A549 (cell line): ENCODE data around the gene MKNK1. TPM values are rescaled to one million over a fixed set of nuclear protein-coding genes. Genes with fewer than 3 reads are reported as not detected.

Source experiments
- ATAC-seq, 2 experiments: fragments of 200-7000 bp in 1 of 2; fragments of >200 bp in 1 of 2; cut with Nextera tagmentation in 1 of 2; cut with Tn5 transposase in 1 of 2; 3 replicates each; pipeline versions ENCODE4 v1.8.0 to v1.9.1; 2018 to 2020; ENCODE audit warnings: mild to moderate bottlenecking in 1 of 2, moderate library complexity in 1 of 2
- CTCF ChIA-PET: fragments of 300-600 bp; sonication (Branson Sonifier 250); formaldehyde crosslinking; extraction: SDS; loops from one replicate; lab custom pipeline; 2021; ENCODE audit warnings: antibody characterized with exemption, inconsistent platforms; lab: Yijun Ruan, JAX
- POLR2A ChIA-PET: fragments of 350-600 bp; formaldehyde crosslinking; extraction: SDS; loops from one replicate; lab custom pipeline; 2021; ENCODE audit warnings: antibody characterized with exemption, inconsistent platforms; lab: Yijun Ruan, JAX
- DNase-seq, 2 experiments: peaks; one replicate each; pipeline versions ENCODE4 v3.0.0 to v3.0.0-alpha.2; 2011 to 2016; ENCODE audit warnings: low read depth in 1 of 2, low spot score in 1 of 2
- FAIRE-seq: peaks from 2 replicates; lab custom pipeline; 2011; peaks lifted over from hg19 to GRCh38; lab: Jason Lieb, UNC
- H3K27ac ChIP-seq, 2 experiments: fragments of >200 bp; sonication (Bioruptor Twin); formaldehyde crosslinking; 3 replicates each; pipeline ENCODE4 v1.5.1; 2016 to 2017
- H3K4me1 ChIP-seq: fragments of >200 bp; sonication (Bioruptor Twin); formaldehyde crosslinking; 3 replicates; pipeline ENCODE4 v1.6.1; 2016
- H3K4me2 ChIP-seq: fragments of >200 bp; sonication (Bioruptor Twin); formaldehyde crosslinking; 3 replicates; pipeline ENCODE4 v1.6.1; 2016
- H3K4me3 ChIP-seq: fragments of >200 bp; sonication (Bioruptor Twin); formaldehyde crosslinking; 3 replicates; pipeline ENCODE4 v1.5.1; 2016
- H3K9me3 ChIP-seq: fragments of >200 bp; sonication (Bioruptor Twin); formaldehyde crosslinking; 3 replicates; pipeline ENCODE4 v1.6.1; 2016
- CEBPB ChIP-seq, 2 experiments: fragments of >200 bp in 1 of 2; sonication (Bioruptor Twin) in 1 of 2; formaldehyde crosslinking in 1 of 2; IDR thresholded peaks; 2 replicates each; pipeline ENCODE4 v1.6.1; 2012 to 2016
- CHD2 ChIP-seq: fragments of 150-350 bp; IDR thresholded peaks from 2 replicates; pipeline ENCODE4 v1.6.1; 2014; ENCODE audit warnings: low read length; ENCODE audit not compliant: partially characterized antibody
- EP300 ChIP-seq, 2 experiments: fragments of >200 bp; sonication (Bioruptor Twin); formaldehyde crosslinking; IDR thresholded peaks; 2 replicates in 1 of 2; 3 replicates in 1 of 2; pipeline ENCODE4 v1.6.1; 2016 to 2017
- ESRRA ChIP-seq: fragments of 150-350 bp; IDR thresholded peaks from 2 replicates; pipeline ENCODE4 v1.6.1; 2014; ENCODE audit warnings: mild to moderate bottlenecking, low read length, borderline replicate concordance
- HOXB13 ChIP-seq: fragments of 250-450 bp; sonication (Bioruptor Pico); IDR thresholded peaks from 2 replicates; pipeline ENCODE4 v1.5.0; 2020; ENCODE audit warnings: low read depth, mild to moderate bottlenecking, moderate library complexity
- HOXB5 ChIP-seq: fragments of 250-450 bp; sonication (Bioruptor Pico); IDR thresholded peaks from 2 replicates; pipeline ENCODE4 v1.5.0; 2020; ENCODE audit warnings: mild to moderate bottlenecking, moderate library complexity
- KDM5A ChIP-seq: fragments of 200-600 bp; sonication (generic); IDR thresholded peaks from 2 replicates; pipeline ENCODE4 v1.6.1; 2016; ENCODE audit warnings: antibody characterized with exemption, mild to moderate bottlenecking
- MAZ ChIP-seq: fragments of 150-350 bp; IDR thresholded peaks from 2 replicates; pipeline ENCODE4 v1.6.1; 2014; ENCODE audit warnings: antibody characterized with exemption, low read depth, low read length, borderline replicate concordance
- NFE2L2 ChIP-seq: fragments of 150-350 bp; conservative IDR thresholded peaks from 2 replicates; pipeline ENCODE4 v1.6.1; 2014; ENCODE audit warnings: low read length
- NPAS2 ChIP-seq: fragments of 250-450 bp; sonication (Bioruptor Pico); IDR thresholded peaks from 2 replicates; pipeline ENCODE4 v1.8.0; 2022; ENCODE audit warnings: mild to moderate bottlenecking, moderate library complexity, borderline replicate concordance
- NR3C1 ChIP-seq: fragments of >200 bp; sonication (Bioruptor Twin); formaldehyde crosslinking; IDR thresholded peaks from 3 replicates; pipeline ENCODE4 v1.6.1; 2017
- SREBF2 ChIP-seq: fragments of 450-650 bp; IDR thresholded peaks from 2 replicates; pipeline ENCODE4 v1.6.1; 2014; ENCODE audit warnings: mild to moderate bottlenecking, moderate library complexity
- TFCP2L1 ChIP-seq: fragments of 250-450 bp; sonication (Bioruptor Pico); IDR thresholded peaks from 2 replicates; pipeline ENCODE4 v1.5.0; 2021; ENCODE audit warnings: mild to moderate bottlenecking
- ZC3H11A ChIP-seq: fragments of 450-650 bp; IDR thresholded peaks from 2 replicates; pipeline ENCODE4 v1.6.1; 2014; ENCODE audit warnings: antibody characterized with exemption, mild to moderate bottlenecking
- WGBS: methylation state at CpG from one replicate; pipeline ENCODE4 v1.1.6; 2017; ENCODE audit errors: missing lambda C conversion rate; 5-methylcytosine and 5-hydroxymethylcytosine counted together
- polyA plus RNA-seq, 4 experiments: library from polyadenylated mRNA; depleted of rRNA in 3 of 4; stranded (reverse); fragments of >200 nt; fragmentation: RNase III in 1 of 4; extraction: RNeasy Plus Mini Kit Qiagen cat#74134 plus additional on column Dnase treatment in 1 of 4; gene quantifications; 2 replicates in 3 of 4; 3 replicates in 1 of 4; pipeline ENCODE4 v1.2.3, GENCODE V29; 2011 to 2017
- TF ChIP-seq, protein P1 (sequence below): fragments of >200 bp; sonication (Bioruptor Twin); formaldehyde crosslinking; IDR thresholded peaks from 3 replicates; pipeline ENCODE4 v1.6.1; 2016
- TF ChIP-seq, protein P2 (sequence below): fragments of 150-350 bp; IDR thresholded peaks from 2 replicates; pipeline ENCODE4 v1.6.1; 2014; ENCODE audit warnings: low read depth, mild to moderate bottlenecking, low read length
- TF ChIP-seq, protein P3 (sequence below): fragments of 250-450 bp; sonication (Bioruptor Pico); IDR thresholded peaks from 2 replicates; pipeline ENCODE4 v1.5.0; 2020; ENCODE audit warnings: low read depth, mild to moderate bottlenecking, moderate library complexity
- TF ChIP-seq, protein P4 (sequence below): fragments of >200 bp; sonication (Bioruptor Twin); formaldehyde crosslinking; IDR thresholded peaks from 3 replicates; pipeline ENCODE4 v1.5.1; 2016

MKNK1 gene
- polyA plus RNA-seq, 2 of the 4 experiments (the other 2 are of a cell fraction) = 20.8 to 28.4 TPM

DNA sequence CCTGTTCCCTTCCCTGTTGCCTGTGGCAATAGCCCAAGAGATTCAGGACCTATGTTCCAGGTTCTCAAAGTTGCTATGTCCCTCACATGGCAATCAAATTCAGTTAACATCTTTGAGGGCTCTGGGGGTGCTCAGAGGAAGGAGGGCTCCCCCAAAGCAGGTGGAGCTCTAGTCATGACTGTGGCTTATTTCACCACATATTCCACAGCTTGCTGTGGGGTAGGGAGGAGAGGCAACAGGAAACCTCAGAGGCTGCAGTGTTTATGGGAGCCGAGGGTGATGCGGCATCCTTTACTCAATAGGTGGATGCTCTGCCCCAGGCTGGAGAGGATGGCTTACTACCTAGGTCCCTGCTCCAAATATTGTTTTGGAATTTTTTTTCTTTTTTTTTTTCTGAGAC, 1.2 kb upstream of the MKNK1 start:
- ChIA-PET POLR2A (interaction anchor here (1.4 to 2.2 kb wide), 2 partner anchors 7 to 11 kb away, joined by 6 to 12 read pairs; partner anchors contain the start of gene MOB3C), CTCF (interaction anchor here (0.7 to 1.5 kb wide), 5 partner anchors 12 to 120 kb away, joined by 3 to 4 read pairs (median 3); partner anchors contain the start of gene ATPAF1)
- H3K4me1 ChIP-seq = peaks cover 13% of the 10 kb centered on the region; the same call in 2 of the 3 replicates
- no peaks in the 10 kb centered on the region for H3K9me3 ChIP-seq
- H3K4me2 ChIP-seq = peak overlapping the region; percentile 86
- DNase-seq (no peak), FAIRE-seq (no peak), ATAC-seq (no peak)
- H3K27ac ChIP-seq = no peak overlapping the region; a peak in 2 of 6 replicates
- no peak overlapping the region for H3K4me3 ChIP-seq
- WGBS = 85% methylated on average over 2 of the region's 2 CpGs
- TF ChIP-seq, protein P1, sequence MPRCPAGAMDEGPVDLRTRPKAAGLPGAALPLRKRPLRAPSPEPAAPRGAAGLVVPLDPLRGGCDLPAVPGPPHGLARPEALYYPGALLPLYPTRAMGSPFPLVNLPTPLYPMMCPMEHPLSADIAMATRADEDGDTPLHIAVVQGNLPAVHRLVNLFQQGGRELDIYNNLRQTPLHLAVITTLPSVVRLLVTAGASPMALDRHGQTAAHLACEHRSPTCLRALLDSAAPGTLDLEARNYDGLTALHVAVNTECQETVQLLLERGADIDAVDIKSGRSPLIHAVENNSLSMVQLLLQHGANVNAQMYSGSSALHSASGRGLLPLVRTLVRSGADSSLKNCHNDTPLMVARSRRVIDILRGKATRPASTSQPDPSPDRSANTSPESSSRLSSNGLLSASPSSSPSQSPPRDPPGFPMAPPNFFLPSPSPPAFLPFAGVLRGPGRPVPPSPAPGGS = no peak
- TF ChIP-seq EP300 (IDR thresholded peaks at IDR 0.05) (no peak), CHD2 (no peak)

DNA sequence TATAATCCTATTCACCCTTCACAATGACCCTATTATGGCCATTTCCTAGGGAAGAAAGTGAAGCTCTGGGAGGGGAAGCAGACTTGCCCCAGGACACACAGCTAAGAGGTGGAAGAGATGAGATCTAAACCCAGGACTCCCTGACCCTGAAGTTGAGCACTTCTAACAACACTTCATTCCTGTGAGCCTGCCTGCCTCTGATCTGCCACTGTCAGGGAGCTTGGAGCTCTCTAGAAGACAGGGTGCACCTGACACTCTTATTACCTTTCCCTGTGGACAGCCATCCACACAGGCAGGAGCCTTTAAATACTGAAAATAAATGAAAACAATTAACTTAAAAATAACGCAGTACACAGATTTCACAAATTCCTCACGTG, 599 bp downstream of the MKNK1 start:
- Histone ChIP-seq H3K4me2 (peak overlapping the region; percentile 89), H3K27ac (peak overlapping the region; percentile 83 to 93), H3K4me3 (peak overlapping the region; percentile 90), H3K9me3 (no peaks in the 10 kb centered on the region), H3K4me1 (peaks cover 13% of the 10 kb centered on the region; the same call in 2 of the 3 replicates)
- peak in 1 of 2 experiments; percentile 44; a peak in 3 of 6 replicates for ATAC-seq
- no peak for FAIRE-seq
- DNase-seq = no peak
- 0% methylated on average over 2 of the region's 2 CpGs for WGBS
- ChIA-PET CTCF (interaction anchor here (1.2 kb wide), 1 partner anchor 10 kb away, joined by 7 read pairs; no protein-coding TSS in a partner anchor), POLR2A (interaction anchor here (1.2 to 2.2 kb wide), 2 partner anchors 13 to 40 kb away, joined by 4 to 12 read pairs; partner anchors contain the start of gene MOB3C)
- no peak for TF ChIP-seq HOXB13 (CRISPR knock-in tag)
- no peak for TF ChIP-seq CEBPB (IDR thresholded peaks at IDR 0.05)
- TF ChIP-seq NFE2L2 = no peak
- no peak for TF ChIP-seq NR3C1
- TF ChIP-seq, protein P2, sequence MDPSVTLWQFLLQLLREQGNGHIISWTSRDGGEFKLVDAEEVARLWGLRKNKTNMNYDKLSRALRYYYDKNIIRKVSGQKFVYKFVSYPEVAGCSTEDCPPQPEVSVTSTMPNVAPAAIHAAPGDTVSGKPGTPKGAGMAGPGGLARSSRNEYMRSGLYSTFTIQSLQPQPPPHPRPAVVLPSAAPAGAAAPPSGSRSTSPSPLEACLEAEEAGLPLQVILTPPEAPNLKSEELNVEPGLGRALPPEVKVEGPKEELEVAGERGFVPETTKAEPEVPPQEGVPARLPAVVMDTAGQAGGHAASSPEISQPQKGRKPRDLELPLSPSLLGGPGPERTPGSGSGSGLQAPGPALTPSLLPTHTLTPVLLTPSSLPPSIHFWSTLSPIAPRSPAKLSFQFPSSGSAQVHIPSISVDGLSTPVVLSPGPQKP = no peak
- TF ChIP-seq ZC3H11A = no peak
- no peak for TF ChIP-seq KDM5A
- TF ChIP-seq MAZ = no peak
- TF ChIP-seq HOXB5 (CRISPR knock-in tag) = no peak
- TF ChIP-seq SREBF2 = no peak
- TF ChIP-seq, protein P3, sequence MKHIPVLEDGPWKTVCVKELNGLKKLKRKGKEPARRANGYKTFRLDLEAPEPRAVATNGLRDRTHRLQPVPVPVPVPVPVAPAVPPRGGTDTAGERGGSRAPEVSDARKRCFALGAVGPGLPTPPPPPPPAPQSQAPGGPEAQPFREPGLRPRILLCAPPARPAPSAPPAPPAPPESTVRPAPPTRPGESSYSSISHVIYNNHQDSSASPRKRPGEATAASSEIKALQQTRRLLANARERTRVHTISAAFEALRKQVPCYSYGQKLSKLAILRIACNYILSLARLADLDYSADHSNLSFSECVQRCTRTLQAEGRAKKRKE (CRISPR knock-in tag) = no peak
- TF ChIP-seq ESRRA = no peak
- TF ChIP-seq, protein P4, sequence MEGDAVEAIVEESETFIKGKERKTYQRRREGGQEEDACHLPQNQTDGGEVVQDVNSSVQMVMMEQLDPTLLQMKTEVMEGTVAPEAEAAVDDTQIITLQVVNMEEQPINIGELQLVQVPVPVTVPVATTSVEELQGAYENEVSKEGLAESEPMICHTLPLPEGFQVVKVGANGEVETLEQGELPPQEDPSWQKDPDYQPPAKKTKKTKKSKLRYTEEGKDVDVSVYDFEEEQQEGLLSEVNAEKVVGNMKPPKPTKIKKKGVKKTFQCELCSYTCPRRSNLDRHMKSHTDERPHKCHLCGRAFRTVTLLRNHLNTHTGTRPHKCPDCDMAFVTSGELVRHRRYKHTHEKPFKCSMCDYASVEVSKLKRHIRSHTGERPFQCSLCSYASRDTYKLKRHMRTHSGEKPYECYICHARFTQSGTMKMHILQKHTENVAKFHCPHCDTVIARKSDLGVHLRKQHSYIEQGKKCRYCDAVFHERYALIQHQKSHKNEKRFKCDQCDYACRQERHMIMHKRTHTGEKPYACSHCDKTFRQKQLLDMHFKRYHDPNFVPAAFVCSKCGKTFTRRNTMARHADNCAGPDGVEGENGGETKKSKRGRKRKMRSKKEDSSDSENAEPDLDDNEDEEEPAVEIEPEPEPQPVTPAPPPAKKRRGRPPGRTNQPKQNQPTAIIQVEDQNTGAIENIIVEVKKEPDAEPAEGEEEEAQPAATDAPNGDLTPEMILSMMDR = no peak
- no peak for TF ChIP-seq TFCP2L1 (CRISPR knock-in tag)
- no peak for TF ChIP-seq NPAS2 (CRISPR knock-in tag)
